GM12878 (cell line): ENCODE measurements around the gene RALGPS1. TPM values are rescaled to one million over a fixed set of nuclear protein-coding genes. Genes with fewer than 3 reads are reported as not detected.

Experiments used
- ATAC-seq: fragments of 200-7000 bp; cut with Tn5 transposase; 3 replicates; pipeline ENCODE4 v1.9.1; 2020; ENCODE audit warnings: mild to moderate bottlenecking, moderate library complexity
- BruUV-seq: library from RNA; stranded (reverse); fragments of 400-500 nt; replicated peaks from 2 replicates; lab custom pipeline; 2021; lab: Mats Ljungman, UMichigan
- CTCF ChIA-PET: fragments of 300-600 bp; sonication (Branson Sonifier 250); formaldehyde crosslinking; extraction: SDS; loops from one replicate; lab custom pipeline; 2021; ENCODE audit warnings: inconsistent platforms; lab: Yijun Ruan, JAX
- POLR2A ChIA-PET: fragments of 350-600 bp; formaldehyde crosslinking; extraction: SDS; loops from one replicate; lab custom pipeline; 2021; ENCODE audit warnings: inconsistent platforms; lab: Charles Lee
- RAD21 ChIA-PET: fragments of 300-600 bp; sonication (Branson Sonifier 250); formaldehyde crosslinking; loops from one replicate; lab custom pipeline; 2023; ENCODE audit warnings: antibody characterized with exemption; ENCODE audit not compliant: unreplicated experiment; lab: Charles Lee
- SMC1A ChIA-PET: fragments of 300-600 bp; sonication (Branson Sonifier 250); formaldehyde crosslinking; loops from one replicate; lab custom pipeline; 2023; ENCODE audit not compliant: unreplicated experiment, uncharacterized antibody; lab: Charles Lee
- DNase-seq: peaks from one replicate; pipeline ENCODE4 v3.0.0-alpha.2; 2011; ENCODE audit warnings: low read depth, low spot score
- FAIRE-seq: peaks from 3 replicates; lab custom pipeline; 2011; peaks lifted over from hg19 to GRCh38; lab: Jason Lieb, UNC
- H2AFZ ChIP-seq: 2 replicates; pipeline ENCODE4 v1.6.0; 2011; ENCODE audit warnings: low read depth, low read length, control low read depth; ENCODE audit not compliant: control insufficient read depth
- H3K27ac ChIP-seq: 2 replicates; pipeline ENCODE4 v1.5.1; 2011; ENCODE audit warnings: control low read depth; ENCODE audit not compliant: control insufficient read depth, insufficient read depth
- H3K27me3 ChIP-seq, 2 experiments: replicated peaks in 1 of 2; 2 replicates each; pipeline versions ENCODE4 v1.6.0 to v1.6.1; 2011; ENCODE audit warnings: low read length in 1 of 2; ENCODE audit not compliant: control insufficient read depth in 2 of 2, insufficient read depth in 2 of 2
- H3K36me3 ChIP-seq, 2 experiments: 2 replicates each; pipeline ENCODE4 v1.5.1; 2011; ENCODE audit warnings: low read length in 1 of 2; ENCODE audit not compliant: control insufficient read depth in 2 of 2, insufficient read depth in 2 of 2
- H3K4me1 ChIP-seq: 2 replicates; pipeline ENCODE4 v1.6.1; 2011; ENCODE audit warnings: mild to moderate bottlenecking, low read length, moderate library complexity, mixed read lengths; ENCODE audit not compliant: control insufficient read depth, insufficient read depth
- H3K4me2 ChIP-seq: 2 replicates; pipeline ENCODE4 v1.6.0; 2011; ENCODE audit warnings: control low read depth; ENCODE audit not compliant: control insufficient read depth, insufficient read depth
- H3K4me3 ChIP-seq: fragments of 200-600 bp; sonication (generic); 2 replicates; pipeline ENCODE4 v1.5.1; 2016
- H3K79me2 ChIP-seq: 2 replicates; pipeline ENCODE4 v1.6.0; 2011; ENCODE audit warnings: low read length; ENCODE audit not compliant: control insufficient read depth, insufficient read depth
- H3K9ac ChIP-seq: 2 replicates; pipeline ENCODE4 v1.8.0; 2011; ENCODE audit warnings: low read length, control low read depth, mixed read lengths; ENCODE audit not compliant: control insufficient read depth, insufficient read depth
- H3K9me3 ChIP-seq: replicated peaks from 3 replicates; pipeline ENCODE4 v1.5.1; 2011; ENCODE audit warnings: mild to moderate bottlenecking, low read length; ENCODE audit not compliant: control insufficient read depth, insufficient read depth
- H4K20me1 ChIP-seq: 2 replicates; pipeline ENCODE4 v1.6.0; 2011; ENCODE audit not compliant: control insufficient read depth, insufficient read depth
- BCLAF1 ChIP-seq: fragments of 450-650 bp; IDR thresholded peaks from 2 replicates; pipeline ENCODE4 v1.6.1; 2017; ENCODE audit warnings: antibody characterized with exemption, mild to moderate bottlenecking, moderate library complexity
- CHD1 ChIP-seq: IDR thresholded peaks from 2 replicates; pipeline ENCODE4 v1.6.1; 2012; ENCODE audit warnings: low read depth, low read length, improper control_type of control experiment
- ELK1 ChIP-seq: IDR thresholded peaks from 2 replicates; pipeline ENCODE4 v1.6.1; 2012; ENCODE audit warnings: low read depth, low read length, improper control_type of control experiment
- EP300 ChIP-seq, 2 experiments: fragments of 150-350 bp in 1 of 2; IDR thresholded peaks; 2 replicates each; pipeline ENCODE4 v1.6.1; 2011 to 2012; ENCODE audit warnings: low read depth in 2 of 2, low read length in 2 of 2, borderline replicate concordance in 1 of 2, improper control_type of control experiment in 1 of 2, inconsistent platforms in 1 of 2; ENCODE audit not compliant: control insufficient read depth in 1 of 2
- HDGF ChIP-seq: fragments of 450-650 bp; IDR thresholded peaks from 2 replicates; pipeline ENCODE4 v1.6.1; 2016; ENCODE audit warnings: antibody characterized with exemption
- POU2F2 ChIP-seq: IDR thresholded peaks from 3 replicates; pipeline ENCODE4 v1.6.1; 2011; ENCODE audit warnings: low read depth, mild to moderate bottlenecking, low read length, borderline replicate concordance
- REST ChIP-seq: IDR thresholded peaks from 2 replicates; pipeline ENCODE4 v1.6.1; 2012; ENCODE audit warnings: mild to moderate bottlenecking, low read depth, low read length
- SIX5 ChIP-seq: IDR thresholded peaks from 2 replicates; pipeline ENCODE4 v1.6.1; 2011; ENCODE audit warnings: mild to moderate bottlenecking, low read depth, low read length, moderate library complexity; ENCODE audit not compliant: severe bottlenecking
- SUZ12 ChIP-seq: fragments of 200-600 bp; sonication (generic); IDR thresholded peaks from one replicate; pipeline ENCODE4 v1.6.1; 2018; ENCODE audit warnings: antibody characterized with exemption, mild to moderate bottlenecking; ENCODE audit not compliant: unreplicated experiment
- TARDBP ChIP-seq: IDR thresholded peaks from 2 replicates; pipeline ENCODE4 v1.6.1; 2016; ENCODE audit warnings: borderline replicate concordance
- ZNF217 ChIP-seq: fragments of 450-650 bp; IDR thresholded peaks from 2 replicates; pipeline ENCODE4 v1.6.1; 2017; ENCODE audit warnings: antibody characterized with exemption, mild to moderate bottlenecking
- WGBS: methylation state at CpG from one replicate; pipeline ENCODE4 v1.1.6; 2016; ENCODE audit warnings: low lambda C conversion rate; ENCODE audit not compliant: insufficient replicate concordance, insufficient coverage; ENCODE audit errors: missing lambda C conversion rate; 5-methylcytosine and 5-hydroxymethylcytosine counted together
- in situ Hi-C: fragments of 300-500 bp; cut with MboI; formaldehyde crosslinking; loops from 9 replicates; pipeline ENCODE4 v1.14.3; 2018; ENCODE audit warnings: mixed read lengths
- intact Hi-C: fragments of 100-400 bp; cut with micrococcal nuclease; formaldehyde crosslinking; loops from one replicate; pipeline ENCODE4 v1.14.2; 2022; ENCODE audit not compliant: unreplicated experiment
- polyA plus RNA-seq, 11 experiments: library from polyadenylated mRNA; depleted of rRNA in 4 of 11; unstranded in 6 of 11; stranded (reverse) in 5 of 11; fragments of >200 nt; fragmentation: Nextera tagmentation in 4 of 11; fragmentation: Illumina TruSeq in 1 of 11; extraction: Ambion mirVana in 4 of 11; extraction: Trizol in 1 of 11; gene quantifications; 1 replicate in 1 of 11; 2 replicates in 10 of 11; pipeline versions ENCODE4 v1.2.1 to v1.2.3, GENCODE V29; 2011 to 2016; ENCODE audit warnings: inconsistent platforms in 2 of 11, missing spikeins in 2 of 11, low read depth in 1 of 11
- total RNA-seq, 4 experiments: library from RNA; depleted of rRNA in 3 of 4; stranded (reverse); fragments of >200 nt in 3 of 4; fragmentation: Illumina TruSeq in 1 of 4; extraction: Trizol in 1 of 4; gene quantifications; 2 replicates each; pipeline versions ENCODE4 v1.2.1 to v1.2.3, GENCODE V29; 2013 to 2021

The RALGPS1 gene
- total and polyA plus RNA-seq, 10 of the 15 experiments (the other 5 are each of a cell fraction or from before 2014, with no cell fraction given), result 0.13 to 5.6 (median 2.7) TPM

GRCh38 chr9:127182901-127183746 lies 268.5 kb downstream of the RALGPS1 start (continued):
- TF ChIP-seq EP300 (IDR thresholded peaks at IDR 0.05; ENCODE audit: borderline replicate concordance in 1 of 2, control insufficient read depth in 1 of 2, low read depth in 2 of 2, low read length in 2 of 2) (no peak), REST (no peak), HDGF (no peak)

GRCh38 chr9:127183814-127184582 lies 269.4 kb downstream of the RALGPS1 start:
- no peaks in the 10 kb centered on the region for H3K79me2 ChIP-seq
- BruUV-seq, result TSS peak; percentile 84
- ATAC-seq (peak; percentile 90), FAIRE-seq (peak; percentile 86), DNase-seq (peak; percentile 95)
- H3K4me1 ChIP-seq, result peaks cover 35% of the 10 kb centered on the region
- H2AFZ ChIP-seq, result no peak overlapping the region; the same call in 1 of the 2 replicates
- SMC1A ChIA-PET, result interaction anchor here (0.6 to 28.2 kb wide), 16 partner anchors 9 to 219 kb away, joined by 3 to 812 read pairs (median 7); partner anchors contain the start of gene ANGPTL2
- no peaks in the 10 kb centered on the region for H3K36me3 ChIP-seq
- intact Hi-C loops, result loop anchor here (1.0 kb wide), 3 partner anchors 14 to 179 kb away; no protein-coding TSS in a partner anchor
- H3K27ac ChIP-seq, result peak overlapping the region; percentile 88
- no peak overlapping the region for H3K4me3 ChIP-seq
- RAD21 ChIA-PET, result interaction anchor here (0.9 to 17.4 kb wide), 20 partner anchors 10 to 345 kb away, joined by 3 to 515 read pairs (median 8); no protein-coding TSS in a partner anchor
- CTCF ChIA-PET, result interaction anchor here (0.8 to 11.2 kb wide), 15 partner anchors 9 to 219 kb away, joined by 3 to 174 read pairs (median 5); no protein-coding TSS in a partner anchor
- no peaks in the 10 kb centered on the region for H3K27me3 ChIP-seq
- no peaks in the 10 kb centered on the region for H4K20me1 ChIP-seq
- H3K9ac ChIP-seq, result peak overlapping the region; percentile 60
- no peaks in the 10 kb centered on the region for H3K9me3 ChIP-seq
- 83% methylated on average over 17 of the region's 17 CpGs for WGBS
- POLR2A ChIA-PET, result interaction anchor here (0.6 to 11.1 kb wide), 13 partner anchors 10 to 572 kb away, joined by 3 to 270 read pairs (median 10); no protein-coding TSS in a partner anchor
- in situ Hi-C loops, result no loop called here
- peak overlapping the region; percentile 1; the same call in 1 of the 2 replicates for H3K4me2 ChIP-seq
- TF ChIP-seq SUZ12, result no peak
- TF ChIP-seq POU2F2, result no peak; the same call in 2 of the 3 replicates
- TF ChIP-seq CHD1, result no peak
- no peak for TF ChIP-seq ZNF217
- TF ChIP-seq ELK1, result no peak
- TF ChIP-seq SIX5, result no peak
- TF ChIP-seq BCLAF1, result no peak
- TF ChIP-seq TARDBP, result no peak
